Stomach (tissue), 9 donors: ENCODE data around the gene TPD52L1. TPM values are rescaled to one million over a fixed set of nuclear protein-coding genes. Genes with fewer than 3 reads are reported as not detected.
"Not testable (repeated sequence)": the region's sequence is repeated elsewhere in the genome, so short reads cannot be mapped to it uniquely, and the experiment has no call there.

Experiments used
- DNase-seq, 2 donors: peaks; one replicate each; pipeline versions ENCODE4 v3.0.0 to v3.0.0-alpha.2; 2013 to 2019
- H3K27ac ChIP-seq, 5 donors: fragments of 200-600 bp in 4 of 5; sonication (generic) in 4 of 5; one replicate each; pipeline ENCODE4 v1.5.1; 2013 to 2019; ENCODE audit warnings: mild to moderate bottlenecking in 1 of 5, moderate library complexity in 1 of 5
- H3K27me3 ChIP-seq, 3 donors: fragments of 200-600 bp; sonication (generic); one replicate each; pipeline ENCODE4 v1.5.1; 2017 to 2019; ENCODE audit warnings: mixed run types in 1 of 3
- H3K36me3 ChIP-seq, 4 donors: fragments of 200-600 bp; sonication (generic); 1 replicate in 3 of 4; 2 replicates in 1 of 4; pipeline ENCODE4 v1.5.1; 2016 to 2019
- H3K4me1 ChIP-seq, 4 donors: fragments of 200-600 bp; sonication (generic); one replicate each; pipeline ENCODE4 v1.5.1; 2016 to 2019
- H3K4me3 ChIP-seq, 4 donors: fragments of 200-600 bp; sonication (generic) in 3 of 4; one replicate each; pipeline ENCODE4 v1.5.1; 2016 to 2019; ENCODE audit warnings: mild to moderate bottlenecking in 1 of 4
- H3K9me3 ChIP-seq, 4 donors: fragments of 200-600 bp; sonication (generic); one replicate each; pipeline ENCODE4 v1.5.1; 2016 to 2019
- CTCF ChIP-seq, 7 experiments: fragments of 450-650 bp in 4 of 7; fragments of 200-600 bp in 3 of 7; sonication (generic) in 3 of 7; IDR thresholded peaks; one replicate each; pipeline ENCODE4 v1.5.1; 2016 to 2019; ENCODE audit warnings: antibody characterized with exemption in 7 of 7, control low read depth in 2 of 7, mild to moderate bottlenecking in 1 of 7
- EP300 ChIP-seq: sonication (generic); formaldehyde crosslinking; IDR thresholded peaks from one replicate; pipeline ENCODE4 v1.6.1; 2017; ENCODE audit warnings: antibody characterized with exemption
- POLR2A ChIP-seq, 4 donors: fragments of 450-650 bp; IDR thresholded peaks; one replicate each; pipeline ENCODE4 v1.6.1; 2016; ENCODE audit warnings: antibody characterized with exemption in 4 of 4, control low read depth in 2 of 4, mild to moderate bottlenecking in 1 of 4, moderate library complexity in 1 of 4
- POLR2AphosphoS5 ChIP-seq, 3 donors: sonication (generic); formaldehyde crosslinking; IDR thresholded peaks; one replicate each; pipeline ENCODE4 v1.6.1; 2016; ENCODE audit warnings: antibody characterized with exemption in 3 of 3
- WGBS, 5 donors: extraction: QIAGEN DNeasy Blood & Tissue Kit in 3 of 5; methylation state at CpG; one replicate each; pipeline versions ENCODE4 v1.1.5 to v1.1.7; 2013 to 2018; 5-methylcytosine and 5-hydroxymethylcytosine counted together
- intact Hi-C: fragments of 100-400 bp; cut with DNase I; formaldehyde crosslinking; loops from one replicate; pipeline ENCODE4 v1.15.1; 2023; ENCODE audit warnings: low total_unique reads
- polyA plus RNA-seq, 3 donors: library from polyadenylated mRNA; stranded (reverse); fragments of 200-250 nt; gene quantifications; one replicate each; pipeline ENCODE4 v1.2.3, GENCODE V29; 2013
- total RNA-seq, 5 donors: library from RNA; depleted of rRNA; stranded (reverse); fragments of >200 nt; gene quantifications; one replicate each; pipeline versions ENCODE4 v1.1.0 to v1.2.3, GENCODE V29; 2014 to 2016
- donor health status: healthy with polysubstance abuse.
- donor health status: Bipolar disorder and iron deficiency.
- donor health status: healthy.

The TPD52L1 gene
- total and polyA plus RNA-seq, 8 donors: 14.8 to 102 (median 78.9) TPM

- Histone ChIP-seq H3K9me3 (peaks cover 0 to 5% (median 1%) of the 10 kb centered on the region in 4 donors), H3K27me3 (no peaks in the 10 kb centered on the region), H3K4me1 (no peaks in the 10 kb centered on the region), H3K36me3 (no peaks in the 10 kb centered on the region), H3K4me3 (no peak overlapping the region), H3K27ac (no peak overlapping the region)
- intact Hi-C loops: no loop called here
- DNase-seq: no peak
- 74 to 93% (median 87%) methylated on average over 6 of the region's 6 CpGs for WGBS, 5 donors
- TF ChIP-seq EP300 (no peak), POLR2AphosphoS5 (IDR thresholded peaks at IDR 0.05) (no peak), CTCF (IDR thresholded peaks at IDR 0.05) (no peak), POLR2A (IDR thresholded peaks at IDR 0.05) (no peak)
Measured at GRCh38 chr6:125124049-125124669, 29.4 kb upstream of the TPD52L1 start.

- H3K4me3 ChIP-seq, DNase-seq, H3K27ac ChIP-seq, H3K4me1 ChIP-seq, H3K36me3 ChIP-seq, H3K9me3 ChIP-seq, H3K27me3 ChIP-seq, intact Hi-C loops: not testable (repeated sequence)
- WGBS, 5 donors: 98 to 100% (median 99%) methylated on average over 2 to 23 of the region's 23 CpGs
Measured at GRCh38 chr6:125125856-125126255, 27.7 kb upstream of the TPD52L1 start.

- H3K9me3 ChIP-seq: peaks cover 0 to 5% (median 1%) of the 10 kb centered on the region in 4 donors
- TF ChIP-seq EP300: no peak
- 64 to 81% (median 71%) methylated on average over 4 of the region's 4 CpGs for WGBS, 5 donors
- intact Hi-C loops: no loop called here
- no peak overlapping the region for H3K4me3 ChIP-seq
- H3K27ac ChIP-seq: no peak overlapping the region
- DNase-seq: no peak
- no peaks in the 10 kb centered on the region for H3K4me1 ChIP-seq
- H3K27me3 ChIP-seq: no peaks in the 10 kb centered on the region
- H3K36me3 ChIP-seq: no peaks in the 10 kb centered on the region
Measured at GRCh38 chr6:125129354-125129753, 24.2 kb upstream of the TPD52L1 start.

- intact Hi-C loops: no loop called here
- no peak overlapping the region for H3K4me3 ChIP-seq
- 38 to 55% (median 44%) methylated on average over 1 of the region's 1 CpG for WGBS, 5 donors
Measured at GRCh38 chr6:125132058-125132457, 21.5 kb upstream of the TPD52L1 start.

GRCh38 chr6:125136378-125136777, 17.2 kb upstream of the TPD52L1 start:
- Histone ChIP-seq H3K4me3 (no peak overlapping the region), H3K36me3 (no peaks in the 10 kb centered on the region), H3K27me3 (no peaks in the 10 kb centered on the region), H3K4me1 (no peaks in the 10 kb centered on the region), H3K9me3 (no peaks in the 10 kb centered on the region), H3K27ac (no peak overlapping the region)
- 76 to 86% (median 85%) methylated on average over 3 of the region's 3 CpGs for WGBS, 5 donors
- no peak for DNase-seq
- intact Hi-C loops: no loop called here
- TF ChIP-seq POLR2AphosphoS5 (IDR thresholded peaks at IDR 0.05) (no peak), EP300 (no peak), CTCF (IDR thresholded peaks at IDR 0.05) (no peak), POLR2A (IDR thresholded peaks at IDR 0.05) (no peak)

More at GRCh38 chr6:125132058-125132457, 21.5 kb upstream of the TPD52L1 start:
- no peaks in the 10 kb centered on the region for H3K4me1 ChIP-seq
- TF ChIP-seq POLR2AphosphoS5 (IDR thresholded peaks at IDR 0.05): no peak
- TF ChIP-seq EP300: no peak
- TF ChIP-seq CTCF (IDR thresholded peaks at IDR 0.05): no peak
- TF ChIP-seq POLR2A (IDR thresholded peaks at IDR 0.05): no peak
- no peaks in the 10 kb centered on the region for H3K36me3 ChIP-seq
- H3K9me3 ChIP-seq: no peaks in the 10 kb centered on the region
- no peak overlapping the region for H3K27ac ChIP-seq
- no peaks in the 10 kb centered on the region for H3K27me3 ChIP-seq
- no peak for DNase-seq
